Measurements from ENCODE around the gene POLR3A. TPM values are rescaled to one million over a fixed set of nuclear protein-coding genes. Genes with fewer than 3 reads are reported as not detected.
"Not testable (repeated sequence)": the region's sequence is repeated elsewhere in the genome, so short reads cannot be mapped to it uniquely, and the experiment has no call there.

POLR3A gene
- total RNA-seq, 1 experiment from 2014 or later: 18.0 TPM

DNA sequence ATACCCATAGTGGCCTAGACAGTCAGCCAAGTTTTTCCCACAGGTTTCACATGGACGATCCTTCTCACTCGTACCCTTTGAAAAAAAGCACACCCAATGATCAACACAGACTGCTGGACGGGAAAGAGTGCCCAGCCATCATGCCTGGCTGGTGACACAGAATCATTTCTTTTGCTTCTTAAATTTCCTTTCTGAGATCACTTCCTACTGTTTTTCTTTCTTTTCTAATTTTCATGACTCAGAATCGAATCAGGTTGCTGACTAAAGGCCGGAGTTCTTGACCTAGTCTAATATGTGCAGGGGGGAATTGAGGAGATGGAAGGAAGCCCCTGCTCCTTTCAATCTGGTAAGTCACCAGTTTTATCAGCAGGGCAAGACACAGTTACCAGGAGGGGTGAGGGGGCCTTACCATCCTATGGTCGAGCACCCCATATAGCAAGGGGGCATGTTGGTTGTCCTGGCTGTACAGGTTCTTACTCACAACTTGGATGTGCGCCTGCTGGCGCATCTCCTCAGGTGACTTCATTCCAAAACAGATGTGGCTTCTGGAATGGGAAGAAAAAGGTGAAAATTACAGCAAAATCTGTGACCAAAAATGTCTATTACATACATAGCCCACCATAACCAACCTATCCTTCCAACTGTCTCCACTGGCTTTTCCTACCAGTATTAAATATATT lies 3.5 kb downstream of the POLR3A start:
- DNase-seq (ENCODE audit: extremely low read depth, low read depth): no peak

DNA sequence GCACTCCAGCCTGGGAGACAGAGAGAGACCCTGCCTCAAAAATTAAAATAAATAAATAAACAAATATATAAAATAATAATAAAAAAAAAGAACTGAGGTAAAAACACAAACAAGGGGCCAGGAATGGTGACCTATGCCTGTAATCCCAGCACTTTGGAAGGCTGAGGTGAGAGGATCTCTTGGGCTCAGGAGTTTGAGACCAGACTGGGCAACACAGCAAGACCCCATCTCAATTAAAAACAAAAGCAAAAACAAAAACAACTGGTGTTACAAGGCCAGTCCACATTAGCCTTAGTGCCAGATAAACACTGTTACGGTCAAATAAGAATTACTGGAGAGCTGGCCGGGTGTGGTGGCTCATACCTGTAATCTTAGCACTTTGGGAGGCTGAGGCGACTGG lies 5.6 kb downstream of the POLR3A start:
- no peak for DNase-seq (ENCODE audit: extremely low read depth, low read depth)

- DNase-seq (ENCODE audit: extremely low read depth, low read depth): no peak
These were observed 8.1 kb downstream of the POLR3A start for GRCh38 chr10:78021201-78021600.

GRCh38 chr10:78019264-78019663 lies 10.1 kb downstream of the POLR3A start:
- DNase-seq (ENCODE audit: extremely low read depth, low read depth): no peak

GRCh38 chr10:78017856-78018255 lies 11.5 kb downstream of the POLR3A start:
- DNase-seq (ENCODE audit: extremely low read depth, low read depth): no peak

- no peak for DNase-seq (ENCODE audit: extremely low read depth, low read depth)
These were observed 13.8 kb downstream of the POLR3A start for GRCh38 chr10:78015546-78015945.

DNA sequence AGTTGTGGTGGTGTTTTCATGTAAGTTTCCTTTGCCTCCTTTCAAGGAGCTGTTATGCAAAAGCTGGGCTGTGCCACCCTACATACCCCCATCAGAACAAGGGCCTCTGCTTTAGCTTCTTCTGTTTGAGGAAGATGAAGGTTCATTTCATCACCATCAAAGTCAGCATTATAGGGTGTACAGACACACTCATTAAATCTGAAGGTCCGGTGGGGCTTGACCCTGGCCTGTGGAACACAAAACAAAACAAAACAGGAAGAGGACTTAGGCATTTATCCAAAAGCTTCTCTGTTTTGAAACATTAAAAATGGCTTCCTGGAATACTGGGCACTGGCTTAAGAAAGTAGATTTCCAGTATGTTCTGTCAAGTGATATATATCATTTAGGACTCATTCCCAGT lies 15.8 kb downstream of the POLR3A start:
- no peak for DNase-seq (ENCODE audit: extremely low read depth, low read depth)

DNA sequence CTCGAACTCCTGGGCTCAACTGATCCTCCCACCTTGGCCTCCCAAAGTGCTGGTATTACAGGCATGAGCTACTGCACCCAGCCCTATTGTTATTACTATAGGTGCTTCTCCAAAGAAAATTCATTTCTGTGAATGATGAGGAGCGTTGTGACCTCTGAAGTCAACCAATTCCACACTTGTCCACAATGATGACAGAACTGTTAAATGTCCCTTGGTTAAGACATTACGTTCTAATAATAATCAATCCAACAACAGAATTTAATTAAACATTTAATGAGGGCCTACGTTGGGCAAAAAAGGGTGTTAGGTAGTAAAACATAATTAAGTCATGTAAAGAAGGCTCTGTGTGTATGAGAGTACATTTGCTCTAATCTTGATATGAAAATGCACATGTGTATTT lies 18.2 kb downstream of the POLR3A start:
- DNase-seq (ENCODE audit: extremely low read depth, low read depth): no peak

GRCh38 chr10:78010278-78010677 lies 19.0 kb downstream of the POLR3A start:
- DNase-seq (ENCODE audit: extremely low read depth, low read depth): no peak

DNA sequence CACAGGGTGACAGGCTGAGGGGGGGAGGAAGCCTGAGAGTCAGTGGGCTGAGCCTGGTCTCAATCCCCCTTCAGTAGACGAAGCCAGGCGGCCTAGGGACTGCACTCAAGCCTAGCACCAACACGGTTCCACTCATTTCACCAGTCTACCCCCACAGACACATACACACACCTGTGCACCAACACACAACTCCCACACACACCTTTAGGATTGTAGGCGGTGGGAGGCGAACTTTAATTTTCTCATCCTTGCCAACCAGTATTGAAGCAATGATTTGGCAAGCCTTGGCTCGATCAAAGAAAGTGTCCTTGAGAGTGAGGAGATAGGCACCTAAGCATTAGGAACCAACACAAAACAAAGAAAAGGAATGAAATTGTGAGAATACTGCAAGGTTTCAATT lies 19.7 kb downstream of the POLR3A start:
- DNase-seq (ENCODE audit: extremely low read depth, low read depth): no peak

DNA sequence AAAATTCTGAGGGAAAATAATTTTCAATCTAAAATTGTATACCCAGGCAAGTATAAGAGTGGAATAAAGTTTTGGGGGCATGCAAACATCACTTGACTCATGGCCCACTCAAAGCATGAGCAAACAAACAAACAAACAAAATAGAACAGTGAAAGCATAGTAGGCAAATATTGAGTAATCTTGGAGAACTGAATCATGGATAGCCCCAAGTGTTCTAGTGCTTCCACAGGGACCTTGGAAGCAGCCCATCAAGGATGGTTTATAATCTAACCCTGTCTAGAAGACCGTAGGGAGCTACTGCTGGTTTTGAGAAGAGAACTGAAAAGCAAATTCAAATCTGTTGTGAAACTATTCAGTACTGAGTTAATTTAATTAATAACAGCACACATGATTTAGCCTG lies 22.1 kb downstream of the POLR3A start:
- no peak for DNase-seq (ENCODE audit: extremely low read depth, low read depth)

- DNase-seq (ENCODE audit: extremely low read depth, low read depth): peak; percentile 14
These were observed 24.9 kb downstream of the POLR3A start for GRCh38 chr10:78004215-78005026.

- no peak for DNase-seq (ENCODE audit: extremely low read depth, low read depth)
These were observed 26.6 kb downstream of the POLR3A start for GRCh38 chr10:78002541-78003288.

DNA sequence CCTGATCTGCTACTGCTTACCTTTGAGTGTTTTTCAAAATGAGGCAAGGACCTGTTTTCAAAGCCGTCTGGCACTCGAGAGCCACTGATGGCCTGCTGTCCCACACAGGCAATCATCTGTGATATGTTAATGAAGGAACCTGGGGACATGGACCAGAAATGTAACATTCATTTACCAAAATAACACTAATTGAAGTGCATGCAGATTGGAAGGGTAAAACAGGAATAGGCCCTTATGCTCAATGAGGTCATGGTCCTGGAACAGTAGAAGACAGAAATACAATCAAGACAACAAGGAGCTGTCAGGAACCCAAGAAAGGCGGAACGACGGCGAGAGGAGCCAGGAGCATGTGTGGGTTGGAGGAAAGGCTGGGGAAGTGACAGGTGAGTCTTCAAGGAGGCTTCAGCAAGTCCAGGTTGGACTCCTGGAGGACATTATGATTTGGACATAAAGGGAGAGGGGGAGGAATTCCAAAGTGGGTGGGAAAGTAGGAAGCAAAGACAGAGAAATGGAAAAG lies 28.3 kb downstream of the POLR3A start:
- no peak for DNase-seq (ENCODE audit: extremely low read depth, low read depth)

- no peak for DNase-seq (ENCODE audit: extremely low read depth, low read depth)
These were observed 29.1 kb downstream of the POLR3A start for GRCh38 chr10:78000206-78000605.

- DNase-seq (ENCODE audit: extremely low read depth, low read depth): not testable (repeated sequence)
These were observed 30.5 kb downstream of the POLR3A start for GRCh38 chr10:77998780-77999179.

- no peak for DNase-seq (ENCODE audit: extremely low read depth, low read depth)
These were observed 35.7 kb downstream of the POLR3A start for GRCh38 chr10:77993620-77994019.

DNA sequence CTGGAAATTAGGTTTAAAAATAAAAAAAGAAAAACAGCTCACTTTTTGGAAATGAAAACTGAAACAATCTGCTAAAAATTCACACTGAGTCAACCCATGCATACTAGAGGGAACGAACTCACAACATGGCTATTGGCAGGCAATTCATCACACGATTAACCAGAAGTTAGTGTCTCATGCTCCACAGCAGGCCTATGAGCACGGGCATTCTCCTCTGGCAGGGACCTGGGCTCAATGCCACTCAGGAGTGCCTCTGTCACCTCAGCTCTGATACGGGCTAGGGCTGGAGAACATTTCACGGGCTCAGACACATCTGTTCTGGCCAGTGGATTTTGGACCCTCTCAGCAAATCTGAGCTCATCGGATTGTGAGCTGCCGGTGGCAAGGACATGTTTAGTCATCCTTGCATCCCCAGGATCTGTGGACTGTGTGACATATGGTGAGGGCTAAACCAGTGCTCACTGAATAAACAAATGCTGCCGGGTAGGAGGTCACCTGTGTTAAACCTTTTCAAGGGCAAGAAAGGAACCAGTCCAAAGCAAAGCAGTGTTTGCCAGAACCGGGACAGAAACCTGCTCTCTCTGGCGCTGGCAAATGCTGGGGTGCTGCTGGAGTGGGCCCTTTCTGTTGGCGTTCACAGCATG lies 40.1 kb downstream of the POLR3A start:
- no peak for DNase-seq (ENCODE audit: extremely low read depth, low read depth)

GRCh38 chr10:77987671-77988255 lies 41.6 kb downstream of the POLR3A start:
- no peak for DNase-seq (ENCODE audit: extremely low read depth, low read depth)

DNA sequence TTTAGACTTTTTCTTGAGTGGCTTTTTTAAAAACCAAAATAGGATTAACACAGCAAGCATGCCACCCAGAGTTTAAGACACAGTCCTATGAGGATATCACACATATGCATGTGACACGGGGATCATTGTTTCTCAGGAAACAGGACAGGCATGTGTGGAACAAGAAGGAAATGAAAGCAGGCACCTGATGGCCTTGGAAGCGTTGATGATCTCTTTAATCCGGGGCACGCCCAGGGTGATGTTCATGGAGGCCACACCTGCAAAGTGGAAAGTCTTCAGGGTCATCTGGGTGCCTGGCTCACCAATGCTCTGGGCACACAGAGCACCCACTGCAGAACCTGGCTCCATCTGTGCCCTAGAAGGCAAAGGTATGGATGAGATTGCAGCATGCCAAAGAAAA lies 44.3 kb downstream of the POLR3A start:
- no peak for DNase-seq (ENCODE audit: extremely low read depth, low read depth)

Measured in NCI-H460 (cell line).